Measurements from ENCODE around the gene SSNA1.

Gene SSNA1

GRCh38 chr9:137204731-137205125 lies 16.3 kb downstream of the SSNA1 start:
- no peak for DNase-seq

DNA sequence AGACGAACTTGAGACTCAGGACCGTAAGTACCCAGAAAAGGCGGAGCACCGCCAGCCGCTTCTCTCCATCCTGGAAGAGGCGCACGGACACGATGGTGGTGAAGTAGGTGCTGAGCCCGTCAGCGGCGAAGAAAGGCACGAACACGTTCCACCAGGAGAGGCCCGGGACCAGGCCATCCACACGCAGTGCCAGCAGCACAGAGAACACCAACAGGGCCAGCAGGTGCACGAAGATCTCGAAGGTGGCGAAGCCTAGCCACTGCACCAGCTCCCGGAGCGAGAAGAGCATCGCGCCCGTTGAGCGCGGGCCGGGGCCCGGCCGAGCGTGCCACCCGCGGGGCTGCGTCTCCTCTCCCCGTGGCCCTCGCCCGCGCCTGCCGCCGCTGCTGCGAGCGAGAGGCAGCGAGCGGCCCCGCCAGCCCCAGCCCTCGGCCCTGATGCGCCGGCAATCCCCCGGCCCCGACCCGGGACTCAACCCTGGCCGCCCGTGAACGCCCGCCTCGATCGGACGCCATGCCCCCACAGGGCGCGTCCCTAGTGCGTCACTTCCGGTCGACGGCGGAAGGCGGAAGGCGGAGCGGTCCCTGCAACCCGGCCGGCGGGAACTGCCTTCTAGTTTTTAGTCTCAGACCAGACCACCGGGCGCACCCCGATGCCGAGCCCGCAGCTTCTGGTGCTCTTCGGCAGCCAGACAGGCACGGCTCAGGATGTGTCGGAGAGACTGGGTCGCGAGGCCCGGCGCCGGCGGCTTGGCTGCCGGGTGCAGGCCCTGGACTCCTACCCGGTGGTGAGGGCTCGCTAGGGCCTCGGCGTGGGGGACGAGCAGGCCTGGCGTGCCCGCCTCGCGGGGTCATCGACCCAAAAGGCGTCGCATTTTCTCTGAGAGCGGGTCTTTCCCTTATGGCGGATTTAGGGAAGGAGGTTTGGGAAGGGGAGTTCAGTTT lies 16.9 kb downstream of the SSNA1 start, which contains the start of the genes NDOR1 and TMEM203:
TSS of gene NDOR1 (plus strand) at position 575 of the 944 bp plus-strand sequence. CDS start at position 653, 78 bp downstream.
TSS of gene TMEM203 (minus strand) at position 523 of the 944 bp plus-strand sequence. CDS start at position 289, 234 bp downstream.
- peak; percentile 97 for DNase-seq

GRCh38 chr9:137206602-137207001 lies 18.1 kb downstream of the SSNA1 start:
- no peak for DNase-seq

GRCh38 chr9:137211532-137211931 lies 23.1 kb downstream of the SSNA1 start:
- DNase-seq, result no peak

DNA sequence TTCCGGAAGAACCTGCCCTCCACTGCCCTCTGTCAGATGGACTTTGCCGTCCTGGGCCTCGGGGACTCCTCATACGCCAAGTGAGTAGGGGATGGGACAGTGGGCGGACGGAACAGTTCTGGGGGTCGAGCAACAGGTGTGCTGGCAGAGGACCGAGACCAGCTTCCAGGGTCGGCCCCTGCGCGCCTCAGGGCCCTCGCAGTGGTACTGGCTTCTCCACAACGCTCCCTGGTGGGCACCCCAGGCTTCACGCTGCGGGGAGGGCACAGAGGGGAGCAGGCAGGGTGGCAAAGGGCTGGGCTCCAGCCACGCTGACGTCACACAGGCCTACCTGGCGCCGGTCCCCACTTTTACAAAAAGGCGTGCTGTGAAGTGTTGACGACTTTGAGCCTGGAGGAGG lies 24.0 kb downstream of the SSNA1 start:
- no peak for DNase-seq

DNA sequence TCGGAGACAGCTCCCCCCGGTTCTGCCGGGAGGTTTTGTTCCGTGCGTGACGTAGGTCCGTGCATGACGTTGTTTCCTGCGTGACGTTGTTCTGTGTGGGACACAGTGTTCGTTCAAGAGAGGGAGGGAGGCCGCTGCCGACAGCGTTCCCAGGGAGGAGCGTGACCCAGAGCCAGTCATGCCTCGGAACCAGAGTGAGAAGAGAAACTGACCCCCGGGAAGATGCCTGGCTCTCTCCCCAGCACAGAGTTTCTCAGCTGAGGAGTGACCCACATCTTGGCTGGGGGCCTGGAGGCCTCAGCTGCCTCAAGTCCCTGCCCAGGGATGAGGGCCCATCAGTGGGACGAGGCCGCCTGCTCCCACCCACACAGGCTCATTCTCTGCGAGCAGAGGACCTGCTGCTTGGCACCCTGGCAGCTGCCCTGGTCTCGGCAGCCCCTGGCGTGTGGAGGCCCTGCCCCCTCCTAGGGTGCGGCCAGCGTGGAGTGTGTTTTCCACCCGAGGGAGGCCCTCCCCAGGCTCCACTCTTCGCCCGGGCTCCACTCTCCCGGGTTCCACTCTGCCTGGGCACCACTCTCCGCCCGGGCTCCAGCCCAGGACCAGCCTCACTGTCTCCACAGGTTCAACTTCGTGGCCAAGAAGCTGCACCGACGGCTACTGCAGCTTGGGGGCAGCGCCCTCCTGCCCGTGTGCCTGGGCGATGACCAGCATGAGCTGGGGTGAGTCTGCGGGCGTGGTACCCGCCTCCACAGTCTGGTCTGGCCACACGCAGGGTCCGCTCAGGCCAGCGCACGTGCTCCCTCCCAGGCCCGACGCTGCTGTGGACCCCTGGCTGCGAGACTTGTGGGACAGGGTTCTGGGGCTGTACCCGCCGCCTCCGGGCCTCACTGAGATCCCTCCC lies 24.9 kb downstream of the SSNA1 start:
- no peak for DNase-seq

DNA sequence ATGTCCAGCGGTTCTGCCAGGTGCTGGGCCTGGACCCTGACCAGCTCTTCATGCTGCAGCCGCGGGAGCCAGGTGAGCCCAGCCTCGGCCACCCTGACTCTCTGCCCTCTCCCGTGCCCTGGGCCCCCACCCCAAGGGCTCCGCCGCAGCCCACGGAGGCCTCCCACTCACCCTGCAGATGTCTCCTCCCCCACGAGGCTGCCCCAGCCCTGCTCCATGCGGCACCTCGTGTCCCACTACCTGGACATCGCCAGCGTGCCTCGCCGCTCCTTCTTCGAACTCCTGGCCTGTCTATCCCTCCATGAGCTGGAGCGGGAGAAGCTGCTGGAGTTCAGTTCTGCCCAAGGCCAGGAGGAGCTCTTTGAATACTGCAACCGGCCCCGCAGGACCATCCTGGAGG lies 26.1 kb downstream of the SSNA1 start:
- no peak for DNase-seq

DNA sequence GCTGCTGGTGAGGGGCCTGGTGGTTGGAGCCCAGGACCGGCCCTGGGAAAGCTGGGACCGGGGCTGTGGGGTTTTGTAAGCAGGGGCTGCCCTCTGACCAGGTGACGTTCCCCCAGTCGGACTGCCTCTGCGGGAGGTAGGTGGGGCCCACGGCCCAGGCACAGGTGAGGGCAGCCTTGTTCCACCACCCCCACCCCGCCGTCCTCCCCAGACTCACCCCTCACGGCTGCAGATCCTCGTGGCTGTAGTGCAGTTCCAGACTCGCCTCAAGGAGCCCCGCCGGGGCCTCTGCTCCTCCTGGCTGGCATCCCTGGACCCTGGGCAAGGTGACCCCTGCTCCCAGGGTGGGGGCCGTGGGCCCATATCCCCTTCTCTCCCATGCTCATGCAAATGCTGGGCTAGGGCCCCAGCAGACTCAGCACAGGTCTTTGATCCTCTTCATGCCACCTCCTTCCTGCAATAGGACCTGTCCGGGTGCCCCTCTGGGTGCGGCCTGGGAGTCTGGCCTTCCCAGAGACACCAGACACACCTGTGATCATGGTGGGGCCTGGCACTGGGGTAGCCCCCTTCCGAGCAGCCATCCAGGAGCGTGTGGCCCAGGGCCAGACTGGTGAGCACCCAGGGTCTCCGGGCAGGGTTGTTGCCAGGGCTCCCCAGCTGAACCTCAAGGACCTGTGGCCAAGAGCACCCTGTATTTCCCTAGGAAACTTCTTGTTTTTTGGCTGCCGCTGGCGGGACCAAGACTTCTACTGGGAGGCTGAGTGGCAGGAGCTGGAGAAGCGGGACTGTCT lies 26.9 kb downstream of the SSNA1 start:
- no peak for DNase-seq

DNA sequence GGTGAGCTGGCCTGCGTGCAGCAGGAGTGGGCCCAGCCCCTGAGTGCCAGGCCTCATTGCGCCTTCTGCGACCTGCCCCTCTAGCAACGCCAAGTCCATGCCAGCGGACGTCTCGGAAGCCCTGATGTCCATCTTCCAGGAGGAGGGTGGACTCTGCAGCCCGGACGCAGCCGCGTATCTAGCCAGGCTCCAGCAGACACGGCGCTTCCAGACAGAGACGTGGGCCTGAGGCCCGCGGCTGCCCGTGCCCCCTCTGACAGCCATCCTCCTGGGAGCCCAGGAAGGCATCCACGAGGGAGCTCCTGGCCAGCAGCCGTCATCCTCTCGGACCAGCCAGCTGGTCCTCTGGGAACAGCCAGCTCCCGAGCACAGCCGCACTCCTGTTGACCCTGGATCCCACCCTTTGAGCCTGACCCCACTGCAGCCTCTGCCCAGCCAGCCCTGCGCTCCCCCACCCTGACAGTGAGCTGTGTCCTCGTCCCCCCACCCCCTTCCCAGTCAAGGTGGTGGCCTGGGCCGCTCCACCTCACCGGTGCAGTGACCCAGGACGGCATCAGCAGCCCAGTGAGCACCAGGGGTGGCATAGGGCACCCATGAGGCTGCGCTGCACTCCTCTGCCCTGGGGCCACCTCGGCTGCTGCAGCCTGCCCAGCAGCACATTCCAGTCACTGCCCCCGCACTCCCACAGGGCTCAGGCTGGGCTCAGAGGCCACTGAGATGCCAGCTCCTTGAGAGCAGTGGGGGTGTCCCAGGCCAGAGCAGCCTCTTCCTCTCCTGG lies 27.9 kb downstream of the SSNA1 start:
- DNase-seq, result no peak

DNA sequence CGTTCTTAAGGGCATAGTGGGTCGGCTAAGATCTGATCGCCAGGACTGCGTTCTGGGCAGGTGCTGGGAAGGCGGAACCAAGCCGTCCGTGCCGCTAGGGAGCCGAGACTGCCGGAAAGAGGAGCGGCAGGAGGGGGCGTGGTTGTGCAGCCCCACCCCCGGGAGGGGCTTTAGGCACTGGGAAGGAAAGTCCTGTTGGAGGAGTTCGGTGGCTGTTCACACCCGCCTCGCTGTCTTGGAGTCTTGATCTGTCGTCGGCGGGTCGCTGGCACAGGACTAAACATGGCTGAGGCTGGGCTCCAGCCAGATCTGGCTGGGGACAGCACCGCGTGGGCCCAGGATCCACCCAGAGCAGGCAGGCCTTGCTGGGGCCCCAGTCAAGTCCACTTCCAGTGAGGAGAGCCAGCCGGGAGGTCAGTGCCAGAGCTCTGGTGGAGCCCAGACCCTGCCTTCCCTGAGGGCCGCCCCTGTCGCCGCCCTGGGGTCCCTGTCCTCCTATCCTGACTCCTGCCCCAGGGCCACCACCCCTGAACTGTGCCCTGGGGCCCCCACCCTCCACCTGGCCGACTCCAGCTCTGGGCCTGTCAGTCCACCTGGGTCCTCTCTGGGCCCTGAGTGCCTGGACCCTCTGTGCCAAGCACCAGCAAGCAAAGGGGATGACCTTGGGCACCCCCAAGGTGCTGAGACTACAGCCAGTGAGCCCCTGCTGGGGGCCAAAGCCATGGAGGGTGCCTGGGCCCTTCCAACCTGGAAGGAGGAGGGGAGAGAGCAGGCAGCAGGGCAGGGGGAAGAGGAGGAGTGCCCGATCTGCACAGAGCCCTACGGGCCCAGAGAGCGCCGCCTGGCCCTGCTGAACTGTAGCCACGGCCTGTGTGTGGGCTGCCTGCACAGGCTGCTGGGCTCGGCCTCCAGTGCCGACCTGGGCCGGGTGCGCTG lies 29.1 kb downstream of the SSNA1 start:
- no peak for DNase-seq

DNA sequence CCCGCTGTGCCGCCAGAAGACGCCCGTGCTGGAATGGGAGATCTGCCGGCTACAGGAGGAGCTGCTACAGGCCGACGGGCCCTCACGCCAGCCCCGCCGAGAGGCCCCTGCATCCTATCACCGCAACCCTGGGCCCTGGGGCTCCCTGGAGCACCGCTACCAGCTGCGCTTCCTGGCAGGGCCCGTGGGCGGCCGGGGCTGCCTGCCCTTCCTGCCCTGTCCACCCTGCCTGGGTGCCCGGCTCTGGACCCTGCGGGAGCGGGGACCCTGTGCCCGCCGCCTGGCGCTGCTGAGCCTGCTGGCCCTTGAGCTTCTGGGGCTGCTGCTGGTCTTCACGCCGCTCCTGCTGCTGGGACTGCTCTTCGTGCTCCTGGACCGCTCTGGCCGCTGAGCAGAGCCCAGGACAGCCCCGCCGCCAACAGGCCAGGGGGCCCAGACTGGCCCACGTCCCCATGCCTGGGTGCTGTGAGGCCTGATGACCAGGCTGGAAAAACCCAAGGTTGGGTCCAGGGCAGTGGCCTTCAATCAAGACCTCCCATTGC lies 29.8 kb downstream of the SSNA1 start:
- DNase-seq, result no peak

GRCh38 chr9:137218754-137219271 lies 30.3 kb downstream of the SSNA1 start:
- peak; percentile 22 for DNase-seq

- DNase-seq, result no peak
Measured at GRCh38 chr9:137219757-137220316, 31.4 kb downstream of the SSNA1 start.

DNA sequence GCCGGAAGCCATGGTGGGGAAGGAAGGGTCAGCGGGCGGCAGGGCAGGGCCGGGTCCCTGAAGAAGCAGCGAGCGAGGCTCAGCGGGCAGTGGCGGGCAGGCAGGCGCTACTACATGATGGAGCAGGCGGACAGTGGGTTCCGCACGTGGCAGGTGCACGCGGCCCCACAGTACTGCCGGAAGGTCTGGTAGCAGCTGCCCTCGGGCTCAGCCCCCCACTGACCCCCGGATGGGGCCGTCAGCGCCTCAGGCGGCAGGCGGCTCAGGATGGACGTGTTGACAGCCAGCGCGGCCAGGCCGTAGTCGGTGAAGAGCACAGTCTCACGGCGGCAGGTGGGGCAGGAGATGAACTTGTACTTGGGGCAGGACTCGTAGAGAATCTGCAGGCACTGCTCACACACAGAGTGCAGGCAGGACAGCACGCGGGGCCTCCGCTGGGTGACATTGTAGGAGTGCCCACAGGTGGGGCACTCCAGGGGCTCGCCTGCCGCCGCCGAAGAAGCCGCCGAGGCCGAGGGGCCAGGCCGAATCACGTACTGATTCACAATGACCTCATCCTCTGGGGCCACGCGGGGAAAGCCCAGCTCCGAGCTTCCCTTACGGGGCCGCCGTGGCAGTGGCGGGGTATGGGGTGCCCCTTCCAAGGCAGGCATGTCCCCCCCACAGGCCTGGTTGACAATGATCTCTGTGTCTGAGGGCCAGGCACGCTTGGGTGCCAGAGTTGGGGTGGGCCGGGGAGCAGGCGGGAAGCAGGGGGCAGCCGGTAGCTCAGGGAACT lies 32.0 kb downstream of the SSNA1 start:
- DNase-seq, result no peak

DNA sequence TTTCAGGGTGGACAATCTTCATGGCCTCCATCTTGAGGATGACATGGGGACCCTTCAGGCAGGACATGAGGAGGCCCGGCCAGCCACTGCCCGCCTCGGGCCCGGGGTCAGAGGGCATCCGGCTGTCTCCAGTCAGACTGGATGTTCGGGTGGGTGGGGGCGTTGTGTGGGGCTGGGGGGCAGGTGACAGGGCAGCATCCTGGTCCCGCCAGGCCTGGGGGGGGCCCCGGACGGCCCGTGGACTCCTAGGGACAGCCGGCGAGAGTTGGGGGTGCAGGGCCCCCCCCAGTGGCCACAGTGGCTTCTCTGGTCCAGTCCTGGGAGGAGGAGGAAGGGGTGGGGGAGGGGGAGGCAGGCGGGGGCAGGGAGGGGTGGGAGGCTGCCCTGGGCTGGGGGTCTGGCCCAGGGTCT lies 32.6 kb downstream of the SSNA1 start:
- no peak for DNase-seq

GRCh38 chr9:137221506-137222111 lies 33.1 kb downstream of the SSNA1 start:
- DNase-seq, result no peak

- no peak for DNase-seq
Measured at GRCh38 chr9:137222190-137223077, 34.0 kb downstream of the SSNA1 start, which contains the start of gene RNF208. Gene RNF208 (minus strand): TSS chr9:137222240. CDS start chr9:137221212, 1,028 bp downstream.

Measured in stimulated activated CD4-positive, alpha-beta T cell treated with anti-CD3 and anti-CD28 coated beads, Interleukin-15, amount 100 ng/mL, for 24 hours (primary cell).